ENCODE measurements around the gene MBNL2. TPM values are rescaled to one million over a fixed set of nuclear protein-coding genes. Genes with fewer than 3 reads are reported as not detected.

The MBNL2 gene
- total RNA-seq, 1 donor = 69.8 TPM

DNA sequence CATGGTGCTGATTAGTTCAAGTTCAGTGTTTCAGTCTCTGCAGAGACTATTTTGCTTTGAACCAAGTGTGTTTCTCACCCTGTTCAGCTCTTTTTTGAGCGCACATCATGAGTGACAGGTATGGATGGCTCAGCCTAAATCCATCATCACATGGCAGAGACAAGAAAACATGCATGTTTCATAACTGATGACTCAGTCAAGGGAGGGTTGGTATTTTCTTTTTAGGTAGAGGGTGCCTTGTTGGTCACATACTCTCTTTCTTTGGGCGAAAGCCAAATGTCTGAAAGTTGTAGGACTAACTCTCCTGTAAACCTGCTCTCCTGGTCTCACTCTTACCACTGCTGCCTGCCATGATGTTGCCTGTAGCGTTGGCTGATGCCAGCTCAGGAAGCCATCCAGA, 163.7 kb downstream of the MBNL2 start:
- DNase-seq (ENCODE audit: insufficient read length, low spot score, missing footprints) = no peak

DNA sequence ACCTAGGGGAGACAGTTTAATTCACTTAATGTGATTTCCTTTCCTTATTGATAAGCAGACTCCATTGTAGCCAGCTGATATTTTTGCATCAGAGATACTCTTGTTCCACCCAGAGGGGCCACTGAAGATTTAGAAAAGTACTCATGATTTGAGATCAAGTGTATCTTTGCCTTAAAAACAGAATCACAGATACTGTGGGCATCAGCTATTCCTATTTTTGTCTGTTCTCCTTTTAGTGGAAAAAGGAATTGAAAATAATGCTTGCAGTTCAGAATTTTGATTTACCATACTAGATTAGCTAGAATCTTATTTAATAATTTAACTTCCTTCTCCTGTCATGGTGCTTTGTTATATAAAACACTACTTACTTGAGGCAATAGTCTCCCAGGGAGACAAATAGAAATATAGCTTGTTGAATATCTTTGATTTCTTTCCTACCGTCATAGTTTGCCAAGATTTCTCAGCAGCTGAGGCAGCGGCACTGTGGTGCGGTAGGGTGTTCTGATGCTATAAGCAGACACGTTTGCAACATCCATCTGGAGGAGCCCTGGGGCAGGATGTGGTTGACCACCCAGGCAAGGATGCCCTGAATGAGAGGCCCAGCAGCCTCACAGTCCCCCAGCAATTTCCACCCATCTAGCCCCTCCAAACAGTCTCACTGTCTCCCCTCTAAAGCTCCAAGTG, 164.8 kb downstream of the MBNL2 start:
- H3K4me1 ChIP-seq (ENCODE audit: insufficient read depth, low read length) = peaks cover 8% of the 10 kb centered on the region
- TF ChIP-seq, protein P1, sequence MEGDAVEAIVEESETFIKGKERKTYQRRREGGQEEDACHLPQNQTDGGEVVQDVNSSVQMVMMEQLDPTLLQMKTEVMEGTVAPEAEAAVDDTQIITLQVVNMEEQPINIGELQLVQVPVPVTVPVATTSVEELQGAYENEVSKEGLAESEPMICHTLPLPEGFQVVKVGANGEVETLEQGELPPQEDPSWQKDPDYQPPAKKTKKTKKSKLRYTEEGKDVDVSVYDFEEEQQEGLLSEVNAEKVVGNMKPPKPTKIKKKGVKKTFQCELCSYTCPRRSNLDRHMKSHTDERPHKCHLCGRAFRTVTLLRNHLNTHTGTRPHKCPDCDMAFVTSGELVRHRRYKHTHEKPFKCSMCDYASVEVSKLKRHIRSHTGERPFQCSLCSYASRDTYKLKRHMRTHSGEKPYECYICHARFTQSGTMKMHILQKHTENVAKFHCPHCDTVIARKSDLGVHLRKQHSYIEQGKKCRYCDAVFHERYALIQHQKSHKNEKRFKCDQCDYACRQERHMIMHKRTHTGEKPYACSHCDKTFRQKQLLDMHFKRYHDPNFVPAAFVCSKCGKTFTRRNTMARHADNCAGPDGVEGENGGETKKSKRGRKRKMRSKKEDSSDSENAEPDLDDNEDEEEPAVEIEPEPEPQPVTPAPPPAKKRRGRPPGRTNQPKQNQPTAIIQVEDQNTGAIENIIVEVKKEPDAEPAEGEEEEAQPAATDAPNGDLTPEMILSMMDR (IDR thresholded peaks at IDR 0.05; ENCODE audit: extremely low read depth, low read depth, low read length) = no peak
- no peak overlapping the region for H3K27ac ChIP-seq (ENCODE audit: low read depth, low read length)
- peaks cover 5% of the 10 kb centered on the region for H4K20me1 ChIP-seq (ENCODE audit: insufficient read depth, low read length)
- H3K79me2 ChIP-seq (ENCODE audit: insufficient read depth, low read length) = no peaks in the 10 kb centered on the region
- H3K36me3 ChIP-seq (ENCODE audit: insufficient read depth, low read length) = peaks cover 12% of the 10 kb centered on the region
- DNase-seq (ENCODE audit: insufficient read length, low spot score, missing footprints) = no peak
- no peaks in the 10 kb centered on the region for H3K27me3 ChIP-seq (ENCODE audit: insufficient read depth, low read length)
- no peaks in the 10 kb centered on the region for H3K9me3 ChIP-seq (ENCODE audit: low read depth, low read length)
- no peak overlapping the region for H3K4me3 ChIP-seq (ENCODE audit: insufficient read depth, low read length)
- no peak overlapping the region for H3K4me2 ChIP-seq (ENCODE audit: insufficient read depth, low read length)
- no peak overlapping the region for H2AFZ ChIP-seq (ENCODE audit: low read length)

More for the DNA sequence above, 163.7 kb downstream of the MBNL2 start:
- peaks cover 8% of the 10 kb centered on the region for H3K36me3 ChIP-seq (ENCODE audit: insufficient read depth, low read length)
- H3K27me3 ChIP-seq (ENCODE audit: insufficient read depth, low read length) = no peaks in the 10 kb centered on the region
- no peak overlapping the region for H2AFZ ChIP-seq (ENCODE audit: low read length)
- H3K79me2 ChIP-seq (ENCODE audit: insufficient read depth, low read length) = no peaks in the 10 kb centered on the region
- H4K20me1 ChIP-seq (ENCODE audit: insufficient read depth, low read length) = peaks cover 5% of the 10 kb centered on the region
- H3K4me2 ChIP-seq (ENCODE audit: insufficient read depth, low read length) = no peak overlapping the region
- no peak overlapping the region for H3K27ac ChIP-seq (ENCODE audit: low read depth, low read length)
- TF ChIP-seq, protein P1 (IDR thresholded peaks at IDR 0.05; ENCODE audit: extremely low read depth, low read depth, low read length) = no peak
- no peaks in the 10 kb centered on the region for H3K9me3 ChIP-seq (ENCODE audit: low read depth, low read length)
- H3K4me1 ChIP-seq (ENCODE audit: insufficient read depth, low read length) = peaks cover 8% of the 10 kb centered on the region
- H3K4me3 ChIP-seq (ENCODE audit: insufficient read depth, low read length) = no peak overlapping the region

DNA sequence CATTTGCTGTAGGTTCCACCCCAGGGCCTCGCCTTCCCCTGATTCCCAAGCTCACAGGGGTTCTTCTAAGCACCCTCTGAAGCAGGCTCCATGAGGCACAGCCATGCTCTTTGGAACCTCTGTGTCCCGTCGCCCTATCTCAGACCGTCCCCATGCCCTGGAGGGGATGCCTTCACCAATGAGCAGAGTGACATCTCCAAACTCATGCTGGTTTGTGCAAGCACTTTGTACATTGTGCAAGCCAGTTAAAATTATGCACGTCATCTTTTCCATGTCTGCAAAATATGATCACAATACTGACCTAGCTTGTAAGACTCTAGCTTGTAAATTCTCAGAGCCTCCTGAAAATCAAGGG, 165.3 kb downstream of the MBNL2 start:
- Histone ChIP-seq H3K36me3 (ENCODE audit: insufficient read depth, low read length) (peaks cover 15% of the 10 kb centered on the region), H3K9me3 (ENCODE audit: low read depth, low read length) (no peaks in the 10 kb centered on the region), H3K27ac (ENCODE audit: low read depth, low read length) (no peak overlapping the region), H3K27me3 (ENCODE audit: insufficient read depth, low read length) (no peaks in the 10 kb centered on the region), H3K4me2 (ENCODE audit: insufficient read depth, low read length) (no peak overlapping the region), H4K20me1 (ENCODE audit: insufficient read depth, low read length) (peaks cover 5% of the 10 kb centered on the region), H2AFZ (ENCODE audit: low read length) (no peak overlapping the region), H3K79me2 (ENCODE audit: insufficient read depth, low read length) (no peaks in the 10 kb centered on the region), H3K4me3 (ENCODE audit: insufficient read depth, low read length) (no peak overlapping the region), H3K4me1 (ENCODE audit: insufficient read depth, low read length) (peaks cover 8% of the 10 kb centered on the region)
- TF ChIP-seq, protein P1 (IDR thresholded peaks at IDR 0.05; ENCODE audit: extremely low read depth, low read depth, low read length) = no peak
- DNase-seq (ENCODE audit: insufficient read length, low spot score, missing footprints) = no peak

DNA sequence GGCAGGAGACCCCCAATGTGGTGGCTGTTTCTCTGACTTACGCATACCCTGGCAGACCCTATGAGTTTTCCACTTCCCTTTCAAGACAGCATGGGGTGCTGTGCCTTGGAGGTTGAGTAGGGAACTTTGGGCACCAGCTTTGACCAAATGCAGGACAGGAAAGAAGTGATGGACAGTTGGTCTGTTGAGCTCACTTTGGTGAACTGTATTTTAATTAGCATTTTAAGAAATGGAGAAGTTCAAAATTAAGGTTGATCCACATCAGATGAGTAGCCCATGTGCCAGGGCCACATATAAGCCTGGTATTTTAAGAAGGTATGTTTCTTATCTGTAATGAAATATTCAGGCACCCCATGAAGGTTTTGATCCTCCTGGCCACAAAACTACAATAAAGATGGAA, 165.8 kb downstream of the MBNL2 start:
- H3K36me3 ChIP-seq (ENCODE audit: insufficient read depth, low read length) = peaks cover 15% of the 10 kb centered on the region
- DNase-seq (ENCODE audit: insufficient read length, low spot score, missing footprints) = no peak
- H4K20me1 ChIP-seq (ENCODE audit: insufficient read depth, low read length) = peaks cover 5% of the 10 kb centered on the region
- no peak overlapping the region for H3K4me2 ChIP-seq (ENCODE audit: insufficient read depth, low read length)
- H2AFZ ChIP-seq (ENCODE audit: low read length) = no peak overlapping the region
- H3K27me3 ChIP-seq (ENCODE audit: insufficient read depth, low read length) = no peaks in the 10 kb centered on the region
- H3K27ac ChIP-seq (ENCODE audit: low read depth, low read length) = no peak overlapping the region
- peaks cover 8% of the 10 kb centered on the region for H3K4me1 ChIP-seq (ENCODE audit: insufficient read depth, low read length)
- H3K79me2 ChIP-seq (ENCODE audit: insufficient read depth, low read length) = no peaks in the 10 kb centered on the region
- TF ChIP-seq, protein P1 (IDR thresholded peaks at IDR 0.05; ENCODE audit: extremely low read depth, low read depth, low read length) = no peak
- H3K4me3 ChIP-seq (ENCODE audit: insufficient read depth, low read length) = no peak overlapping the region
- H3K9me3 ChIP-seq (ENCODE audit: low read depth, low read length) = no peaks in the 10 kb centered on the region

Measured in osteoblast (primary cell).